Measurements from ENCODE around the gene PLB1.
A peak's percentile ranks its signal among the peaks of the same experiment; 100 is the strongest.

The PLB1 gene

DNA sequence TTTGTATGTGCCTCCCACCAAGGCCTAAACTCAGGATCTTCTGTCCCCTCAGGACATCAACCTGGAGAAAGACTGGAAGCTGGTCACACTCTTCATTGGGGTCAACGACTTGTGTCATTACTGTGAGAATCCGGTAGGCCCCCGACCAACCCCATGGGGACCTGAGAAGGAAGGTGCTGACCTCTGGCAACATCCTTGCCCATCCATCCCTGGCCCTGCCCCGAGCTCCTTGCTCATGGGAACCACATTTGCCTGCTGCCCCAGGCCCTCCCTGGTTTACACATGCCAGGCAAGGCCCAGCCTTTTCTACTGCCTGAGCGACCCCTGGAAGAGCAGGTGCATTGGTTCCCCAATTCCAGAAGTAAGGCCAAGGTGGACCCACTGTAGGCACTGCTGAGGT lies 130.5 kb downstream of the PLB1 start:
- H2AFZ ChIP-seq (ENCODE audit: low read length) = no peak overlapping the region
- TF ChIP-seq, protein P1, sequence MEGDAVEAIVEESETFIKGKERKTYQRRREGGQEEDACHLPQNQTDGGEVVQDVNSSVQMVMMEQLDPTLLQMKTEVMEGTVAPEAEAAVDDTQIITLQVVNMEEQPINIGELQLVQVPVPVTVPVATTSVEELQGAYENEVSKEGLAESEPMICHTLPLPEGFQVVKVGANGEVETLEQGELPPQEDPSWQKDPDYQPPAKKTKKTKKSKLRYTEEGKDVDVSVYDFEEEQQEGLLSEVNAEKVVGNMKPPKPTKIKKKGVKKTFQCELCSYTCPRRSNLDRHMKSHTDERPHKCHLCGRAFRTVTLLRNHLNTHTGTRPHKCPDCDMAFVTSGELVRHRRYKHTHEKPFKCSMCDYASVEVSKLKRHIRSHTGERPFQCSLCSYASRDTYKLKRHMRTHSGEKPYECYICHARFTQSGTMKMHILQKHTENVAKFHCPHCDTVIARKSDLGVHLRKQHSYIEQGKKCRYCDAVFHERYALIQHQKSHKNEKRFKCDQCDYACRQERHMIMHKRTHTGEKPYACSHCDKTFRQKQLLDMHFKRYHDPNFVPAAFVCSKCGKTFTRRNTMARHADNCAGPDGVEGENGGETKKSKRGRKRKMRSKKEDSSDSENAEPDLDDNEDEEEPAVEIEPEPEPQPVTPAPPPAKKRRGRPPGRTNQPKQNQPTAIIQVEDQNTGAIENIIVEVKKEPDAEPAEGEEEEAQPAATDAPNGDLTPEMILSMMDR (conservative IDR thresholded peaks at IDR 0.05; ENCODE audit: low read length) = no peak
- TF ChIP-seq EZH2phosphoT487 (IDR thresholded peaks at IDR 0.05; ENCODE audit: borderline replicate concordance) = no peak
- H3K79me2 ChIP-seq (ENCODE audit: insufficient read depth, low read length) = no peaks in the 10 kb centered on the region
- H3K9me2 ChIP-seq (replicated peaks; ENCODE audit: low read depth, low read length) = no peaks in the 10 kb centered on the region
- no peak overlapping the region for H3K4me3 ChIP-seq (ENCODE audit: low read length, poor library complexity, severe bottlenecking)
- no peaks in the 10 kb centered on the region for H3K27me3 ChIP-seq (ENCODE audit: insufficient read depth, low read length, poor library complexity, severe bottlenecking)
- H3K9me3 ChIP-seq (ENCODE audit: insufficient read depth, low read depth, low read length) = no peaks in the 10 kb centered on the region
- no peaks in the 10 kb centered on the region; the same call in 1 of the 2 replicates for H3F3A ChIP-seq (ENCODE audit: low read depth)
- H3K4me2 ChIP-seq (ENCODE audit: low read depth, low read length, poor library complexity, severe bottlenecking) = no peak overlapping the region
- H4K20me1 ChIP-seq (ENCODE audit: insufficient read depth, low read length, poor library complexity, severe bottlenecking) = no peaks in the 10 kb centered on the region
- H3K36me3 ChIP-seq (ENCODE audit: insufficient read depth, low read length) = no peaks in the 10 kb centered on the region
- peak overlapping the region; percentile 18 for H3K9ac ChIP-seq (ENCODE audit: low read depth, low read length, poor library complexity, severe bottlenecking)
- H3K4me1 ChIP-seq (ENCODE audit: insufficient read depth, low read length, poor library complexity, severe bottlenecking) = peaks cover 55% of the 10 kb centered on the region

DNA sequence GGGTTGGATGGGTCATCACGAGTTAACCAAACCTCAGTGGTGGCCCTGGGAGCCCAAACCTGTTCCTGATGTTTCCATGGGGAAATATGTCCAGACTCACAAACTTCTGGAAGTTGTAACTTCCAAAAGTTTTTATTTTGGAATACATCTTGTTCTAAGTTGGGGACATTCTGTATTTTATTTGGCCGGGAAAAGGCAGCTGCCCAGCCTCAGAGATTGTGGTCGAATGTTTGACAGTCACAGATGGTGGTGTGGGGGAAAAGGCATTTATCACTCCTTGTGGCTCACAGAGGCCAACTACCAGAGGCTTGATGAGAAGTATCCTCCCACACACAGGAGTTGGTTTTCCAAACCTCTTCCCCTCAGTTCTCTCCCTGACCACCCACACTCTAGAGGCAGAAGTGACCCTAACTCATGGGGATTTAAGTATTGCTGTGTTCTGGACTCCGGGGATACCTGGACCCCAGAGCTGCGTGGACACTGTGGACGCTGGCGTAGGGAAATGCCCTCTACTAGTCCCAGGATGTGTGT lies 131.1 kb downstream of the PLB1 start:
- no peaks in the 10 kb centered on the region for H3K27me3 ChIP-seq (ENCODE audit: insufficient read depth, low read length, poor library complexity, severe bottlenecking)
- H3K9me3 ChIP-seq (ENCODE audit: insufficient read depth, low read depth, low read length) = no peaks in the 10 kb centered on the region
- H3K4me3 ChIP-seq (ENCODE audit: low read length, poor library complexity, severe bottlenecking) = no peak overlapping the region
- H3K4me1 ChIP-seq (ENCODE audit: insufficient read depth, low read length, poor library complexity, severe bottlenecking) = peaks cover 50% of the 10 kb centered on the region
- peak overlapping the region; percentile 18 for H3K9ac ChIP-seq (ENCODE audit: low read depth, low read length, poor library complexity, severe bottlenecking)
- H3K36me3 ChIP-seq (ENCODE audit: insufficient read depth, low read length) = no peaks in the 10 kb centered on the region
- H3K9me2 ChIP-seq (replicated peaks; ENCODE audit: low read depth, low read length) = no peaks in the 10 kb centered on the region
- TF ChIP-seq EZH2phosphoT487 (IDR thresholded peaks at IDR 0.05; ENCODE audit: borderline replicate concordance) = no peak
- TF ChIP-seq, protein P1 (conservative IDR thresholded peaks at IDR 0.05; ENCODE audit: low read length) = no peak
- H4K20me1 ChIP-seq (ENCODE audit: insufficient read depth, low read length, poor library complexity, severe bottlenecking) = no peaks in the 10 kb centered on the region
- no peaks in the 10 kb centered on the region for H3K79me2 ChIP-seq (ENCODE audit: insufficient read depth, low read length)
- H3K4me2 ChIP-seq (ENCODE audit: low read depth, low read length, poor library complexity, severe bottlenecking) = no peak overlapping the region
- no peak overlapping the region for H2AFZ ChIP-seq (ENCODE audit: low read length)
- H3F3A ChIP-seq (ENCODE audit: low read depth) = no peaks in the 10 kb centered on the region; the same call in 1 of the 2 replicates

- Histone ChIP-seq H3K9me2 (replicated peaks; ENCODE audit: low read depth, low read length) (no peaks in the 10 kb centered on the region), H3K36me3 (ENCODE audit: insufficient read depth, low read length) (no peaks in the 10 kb centered on the region), H3K9ac (ENCODE audit: low read depth, low read length, poor library complexity, severe bottlenecking) (no peak overlapping the region), H4K20me1 (ENCODE audit: insufficient read depth, low read length, poor library complexity, severe bottlenecking) (no peaks in the 10 kb centered on the region), H2AFZ (ENCODE audit: low read length) (no peak overlapping the region), H3K27me3 (ENCODE audit: insufficient read depth, low read length, poor library complexity, severe bottlenecking) (no peaks in the 10 kb centered on the region), H3K79me2 (ENCODE audit: insufficient read depth, low read length) (no peaks in the 10 kb centered on the region), H3K9me3 (ENCODE audit: insufficient read depth, low read depth, low read length) (no peaks in the 10 kb centered on the region), H3F3A (ENCODE audit: low read depth) (no peaks in the 10 kb centered on the region; the same call in 1 of the 2 replicates), H3K4me3 (ENCODE audit: low read length, poor library complexity, severe bottlenecking) (no peak overlapping the region), H3K4me2 (ENCODE audit: low read depth, low read length, poor library complexity, severe bottlenecking) (no peak overlapping the region), H3K4me1 (ENCODE audit: insufficient read depth, low read length, poor library complexity, severe bottlenecking) (peaks cover 42% of the 10 kb centered on the region)
- TF ChIP-seq, protein P1 (conservative IDR thresholded peaks at IDR 0.05; ENCODE audit: low read length) = no peak
- no peak for TF ChIP-seq EZH2phosphoT487 (IDR thresholded peaks at IDR 0.05; ENCODE audit: borderline replicate concordance)
These were observed 132.0 kb downstream of the PLB1 start for GRCh38 chr2:28627722-28628480.
